Caco-2 (cell line): Measurements from ENCODE around the gene CD3G. TPM values are rescaled to one million over a fixed set of nuclear protein-coding genes. Genes with fewer than 3 reads are reported as not detected.
A peak's percentile ranks its signal among the peaks of the same experiment; 100 is the strongest.

Experiments used
- BruUV-seq: library from RNA; stranded (reverse); fragments of 400-500 nt; replicated peaks from 2 replicates; lab custom pipeline; 2021; lab: Mats Ljungman, UMichigan
- CTCF ChIA-PET: fragments of 300-600 bp; sonication (Branson Sonifier 250); formaldehyde crosslinking; loops from one replicate; lab custom pipeline; 2022; ENCODE audit warnings: antibody characterized with exemption; lab: Charles Lee
- POLR2A ChIA-PET: fragments of 300-600 bp; sonication (Branson Sonifier 250); formaldehyde crosslinking; loops from one replicate; lab custom pipeline; 2022; ENCODE audit warnings: antibody characterized with exemption; lab: Charles Lee
- DNase-seq, 2 experiments: peaks; one replicate each; pipeline versions ENCODE4 v3.0.0 to v3.0.0-alpha.2; 2020 to 2022
- H3K27me3 ChIP-seq: replicated peaks from 2 replicates; pipeline ENCODE4 v1.6.0; 2011; ENCODE audit warnings: low read length; ENCODE audit not compliant: control insufficient read depth, insufficient read depth
- H3K36me3 ChIP-seq: 2 replicates; pipeline ENCODE4 v1.5.1; 2011; ENCODE audit warnings: low read length; ENCODE audit not compliant: control insufficient read depth, insufficient read depth
- H3K4me1 ChIP-seq: fragments of 250-450 bp; sonication (Bioruptor Pico); 2 replicates; pipeline ENCODE4 v1.5.1; 2020; ENCODE audit warnings: mild to moderate bottlenecking
- H3K4me3 ChIP-seq: 2 replicates; pipeline ENCODE4 v1.5.1; 2011; ENCODE audit warnings: low read depth, mild to moderate bottlenecking, control low read depth, low read length
- H3K9me3 ChIP-seq: fragments of 250-450 bp; sonication (Bioruptor Pico); 2 replicates; pipeline ENCODE4 v1.5.1; 2020; ENCODE audit warnings: mild to moderate bottlenecking, moderate library complexity
- H3K27ac Mint-ChIP-seq: one replicate; pipeline ENCODE4 v1.8.0; 2022; ENCODE audit warnings: mixed read lengths; ENCODE audit not compliant: unreplicated experiment
- H3K27me3 Mint-ChIP-seq: one replicate; pipeline ENCODE4 v1.8.0; 2022; ENCODE audit warnings: mixed read lengths; ENCODE audit not compliant: insufficient read depth, unreplicated experiment
- H3K36me3 Mint-ChIP-seq: one replicate; pipeline ENCODE4 v1.8.0; 2022; ENCODE audit warnings: mild to moderate bottlenecking, mixed read lengths; ENCODE audit not compliant: insufficient read depth, unreplicated experiment
- H3K4me1 Mint-ChIP-seq: one replicate; pipeline ENCODE4 v1.8.0; 2022; ENCODE audit warnings: low read depth, mixed read lengths; ENCODE audit not compliant: unreplicated experiment
- H3K4me3 Mint-ChIP-seq: one replicate; pipeline ENCODE4 v1.8.0; 2022; ENCODE audit warnings: mild to moderate bottlenecking, moderate library complexity, mixed read lengths; ENCODE audit not compliant: unreplicated experiment
- H3K9me3 Mint-ChIP-seq: one replicate; pipeline ENCODE4 v1.8.0; 2022; ENCODE audit warnings: mixed read lengths; ENCODE audit not compliant: unreplicated experiment
- CTCF ChIP-seq, 2 experiments: fragments of 200-600 bp in 1 of 2; IDR thresholded peaks; 1 replicate in 1 of 2; 2 replicates in 1 of 2; pipeline versions ENCODE4 v1.5.1 to v1.8.0; 2011 to 2022; ENCODE audit warnings: antibody characterized with exemption in 1 of 2, control low read depth in 1 of 2, inconsistent platforms in 1 of 2, low read depth in 1 of 2, low read length in 1 of 2, mild to moderate bottlenecking in 1 of 2, moderate library complexity in 1 of 2; ENCODE audit not compliant: insufficient read depth in 1 of 2, severe bottlenecking in 1 of 2, unreplicated experiment in 1 of 2
- intact Hi-C: fragments of 100-400 bp; cut with micrococcal nuclease; formaldehyde crosslinking; loops from one replicate; pipeline ENCODE4 v1.10.0; 2022; ENCODE audit not compliant: unreplicated experiment
- total RNA-seq: library from RNA; stranded (reverse); gene quantifications from 2 replicates; pipeline ENCODE4 v1.2.3, GENCODE V29; 2022

Gene CD3G
- total RNA-seq, 1 experiment from 2014 or later: 0.32 TPM

GRCh38 chr11:118358071-118358470, 13.9 kb downstream of the CD3G start:
- no peaks in the 10 kb centered on the region for H3K9me3 ChIP-seq
- Mint-ChIP-seq H3K27ac (no peak overlapping the region), H3K36me3 (peaks cover 20% of the 10 kb centered on the region), H3K9me3 (no peaks in the 10 kb centered on the region), H3K4me1 (no peaks in the 10 kb centered on the region), H3K4me3 (no peak overlapping the region), H3K27me3 (no peaks in the 10 kb centered on the region)
- ChIA-PET POLR2A (no interaction called here), CTCF (interaction anchor here (1.4 kb wide), 1 partner anchor 63 kb away, joined by 4 read pairs; no protein-coding TSS in a partner anchor)
- no peak for DNase-seq
- H3K4me1 ChIP-seq: peaks cover 11% of the 10 kb centered on the region
- no peak for TF ChIP-seq CTCF (IDR thresholded peaks at IDR 0.05; ENCODE audit: insufficient read depth in 1 of 2, low read depth in 1 of 2, low read length in 1 of 2, severe bottlenecking in 1 of 2, unreplicated experiment in 1 of 2)
- H3K4me3 ChIP-seq: no peak overlapping the region
- intact Hi-C loops: no loop called here
- no peaks in the 10 kb centered on the region for H3K27me3 ChIP-seq
- BruUV-seq: no TSS peak
- H3K36me3 ChIP-seq: no peaks in the 10 kb centered on the region

DNA sequence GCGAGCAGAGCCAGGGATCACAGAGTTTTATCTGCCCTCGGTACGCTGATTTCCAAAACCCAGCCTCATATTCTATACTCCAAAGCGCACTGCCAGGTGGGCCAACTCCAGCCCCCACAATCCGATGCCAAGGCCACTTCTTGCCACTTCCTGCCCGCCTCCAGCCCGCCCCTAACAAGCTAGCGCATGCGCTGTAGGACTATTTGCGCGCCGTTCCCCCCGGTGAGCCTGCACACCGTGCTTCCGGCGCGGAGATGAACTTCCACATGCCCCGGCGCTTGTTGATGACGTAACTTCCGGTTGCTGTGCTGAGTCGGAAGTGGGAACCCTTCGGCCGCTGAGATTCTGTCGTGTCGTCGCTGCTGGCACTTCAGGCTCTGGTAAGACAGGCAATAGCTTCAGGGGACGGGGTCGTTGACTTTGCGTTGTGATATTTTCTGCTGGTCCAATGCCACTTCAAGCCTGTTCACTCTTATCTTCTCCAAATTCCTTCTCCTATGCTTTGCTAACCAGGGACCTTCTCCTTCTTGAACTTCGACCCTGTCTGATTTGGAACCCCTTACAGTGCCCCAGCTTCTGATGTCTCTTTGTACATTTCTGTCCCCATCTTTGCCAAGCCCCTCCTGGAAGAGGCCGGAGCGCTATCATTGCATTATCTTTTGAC, 15.3 kb downstream of the CD3G start, which contains the start of gene UBE4A:
TSS of gene UBE4A (plus strand) at position 306 of the 664 bp plus-strand sequence. CDS start 5,481 bp downstream, outside the sequence.
- Mint-ChIP-seq H3K27me3 (no peaks in the 10 kb centered on the region), H3K27ac (peak within 1 kb of the TSS; percentile 90), H3K36me3 (peaks cover 27% of the 10 kb centered on the region), H3K4me3 (peak within 1 kb of the TSS; percentile 89), H3K9me3 (no peaks in the 10 kb centered on the region), H3K4me1 (no peaks in the 10 kb centered on the region)
- peak; percentile 98 to 99 for DNase-seq
- BruUV-seq: no TSS peak
- intact Hi-C loops: no loop called here
- no peak for TF ChIP-seq CTCF (IDR thresholded peaks at IDR 0.05; ENCODE audit: insufficient read depth in 1 of 2, low read depth in 1 of 2, low read length in 1 of 2, severe bottlenecking in 1 of 2, unreplicated experiment in 1 of 2)
- Histone ChIP-seq H3K9me3 (no peaks in the 10 kb centered on the region), H3K4me3 (peak within 1 kb of the TSS; percentile 55), H3K36me3 (no peaks in the 10 kb centered on the region; the same call in 1 of the 2 replicates), H3K27me3 (no peaks in the 10 kb centered on the region), H3K4me1 (peaks cover 10% of the 10 kb centered on the region)
- CTCF ChIA-PET: interaction anchor here (0.6 to 1.0 kb wide), 4 partner anchors 9 to 161 kb away, joined by 3 to 5 read pairs (median 4); partner anchors contain the start of gene MPZL2
- POLR2A ChIA-PET: interaction anchor here (0.5 to 0.9 kb wide), 7 partner anchors 9 to 190 kb away, joined by 3 to 6 read pairs (median 3); partner anchors contain the start of gene MPZL2

- Mint-ChIP-seq H3K27me3 (no peaks in the 10 kb centered on the region), H3K36me3 (peaks cover 66% of the 10 kb centered on the region), H3K9me3 (no peaks in the 10 kb centered on the region), H3K27ac (no peak overlapping the region), H3K4me1 (no peaks in the 10 kb centered on the region), H3K4me3 (no peak overlapping the region)
- no peak for TF ChIP-seq CTCF (IDR thresholded peaks at IDR 0.05; ENCODE audit: insufficient read depth in 1 of 2, low read depth in 1 of 2, low read length in 1 of 2, severe bottlenecking in 1 of 2, unreplicated experiment in 1 of 2)
- Histone ChIP-seq H3K4me3 (no peak overlapping the region), H3K36me3 (peaks cover 8% of the 10 kb centered on the region), H3K4me1 (peaks cover 5% of the 10 kb centered on the region), H3K27me3 (no peaks in the 10 kb centered on the region), H3K9me3 (no peaks in the 10 kb centered on the region)
- DNase-seq: no peak
- no TSS peak for BruUV-seq
- ChIA-PET POLR2A (no interaction called here), CTCF (interaction anchor here (0.9 to 1.1 kb wide), 3 partner anchors 101 to 558 kb away, joined by 3 to 5 read pairs (median 3); partner anchors contain the start of gene MPZL2)
- intact Hi-C loops: no loop called here
These were observed 20.9 kb downstream of the CD3G start for GRCh38 chr11:118364956-118365615.
